GM06990 (cell line): ENCODE results near the gene MTCL1.

Experiments used
- DNase-seq: peaks from one replicate; pipeline ENCODE4 v3.0.0-alpha.2; 2011; ENCODE audit not compliant: insufficient read length; ENCODE audit errors: extremely low read depth
- H3K27me3 ChIP-seq: replicated peaks from 2 replicates; pipeline ENCODE4 v1.6.0; 2011; ENCODE audit warnings: low read length; ENCODE audit not compliant: control insufficient read depth, insufficient read depth
- H3K36me3 ChIP-seq: 2 replicates; pipeline ENCODE4 v1.5.1; 2011; ENCODE audit warnings: low read length; ENCODE audit not compliant: control insufficient read depth, insufficient read depth
- H3K4me3 ChIP-seq: replicated peaks from 2 replicates; pipeline ENCODE4 v1.5.1; 2011; ENCODE audit warnings: low read depth, mild to moderate bottlenecking, control low read depth, low read length
- TF ChIP-seq, protein P1 (sequence below): IDR thresholded peaks from 2 replicates; pipeline ENCODE4 v1.5.1; 2011; ENCODE audit warnings: low read length, control low read depth, mild to moderate bottlenecking, inconsistent platforms; ENCODE audit not compliant: insufficient read depth, poor library complexity, severe bottlenecking

MTCL1 gene

DNA sequence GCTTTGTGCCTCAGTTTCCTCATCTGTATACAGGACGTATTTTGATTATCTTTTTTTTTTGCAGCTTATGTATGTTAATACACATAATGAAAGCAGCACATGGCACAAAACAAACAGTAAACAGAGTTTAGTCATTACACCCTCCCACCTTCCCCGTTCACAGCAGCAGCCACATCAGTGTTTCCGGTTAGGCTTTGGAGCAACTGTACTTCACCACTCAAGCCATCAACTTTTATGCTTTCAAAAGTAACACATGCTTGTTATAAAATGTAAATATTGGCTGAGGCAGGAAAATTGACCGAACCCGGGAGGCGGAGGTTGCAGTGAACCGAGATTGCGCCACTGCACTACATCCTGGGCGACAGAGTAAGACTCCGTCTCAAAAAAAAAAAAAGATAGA lies 117.3 kb downstream of the MTCL1 start:
- TF ChIP-seq, protein P1, sequence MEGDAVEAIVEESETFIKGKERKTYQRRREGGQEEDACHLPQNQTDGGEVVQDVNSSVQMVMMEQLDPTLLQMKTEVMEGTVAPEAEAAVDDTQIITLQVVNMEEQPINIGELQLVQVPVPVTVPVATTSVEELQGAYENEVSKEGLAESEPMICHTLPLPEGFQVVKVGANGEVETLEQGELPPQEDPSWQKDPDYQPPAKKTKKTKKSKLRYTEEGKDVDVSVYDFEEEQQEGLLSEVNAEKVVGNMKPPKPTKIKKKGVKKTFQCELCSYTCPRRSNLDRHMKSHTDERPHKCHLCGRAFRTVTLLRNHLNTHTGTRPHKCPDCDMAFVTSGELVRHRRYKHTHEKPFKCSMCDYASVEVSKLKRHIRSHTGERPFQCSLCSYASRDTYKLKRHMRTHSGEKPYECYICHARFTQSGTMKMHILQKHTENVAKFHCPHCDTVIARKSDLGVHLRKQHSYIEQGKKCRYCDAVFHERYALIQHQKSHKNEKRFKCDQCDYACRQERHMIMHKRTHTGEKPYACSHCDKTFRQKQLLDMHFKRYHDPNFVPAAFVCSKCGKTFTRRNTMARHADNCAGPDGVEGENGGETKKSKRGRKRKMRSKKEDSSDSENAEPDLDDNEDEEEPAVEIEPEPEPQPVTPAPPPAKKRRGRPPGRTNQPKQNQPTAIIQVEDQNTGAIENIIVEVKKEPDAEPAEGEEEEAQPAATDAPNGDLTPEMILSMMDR, result no peak
- H3K4me3 ChIP-seq, result no peak overlapping the region
- peaks cover 2% of the 10 kb centered on the region; the same call in 1 of the 2 replicates for H3K27me3 ChIP-seq
- DNase-seq, result no peak
- no peaks in the 10 kb centered on the region for H3K36me3 ChIP-seq

GRCh38 chr18:8823530-8823929 lies 118.2 kb downstream of the MTCL1 start:
- no peaks in the 10 kb centered on the region for H3K36me3 ChIP-seq

GRCh38 chr18:8824846-8825245 lies 119.5 kb downstream of the MTCL1 start:
- Histone ChIP-seq H3K27me3 (peaks cover 2% of the 10 kb centered on the region; the same call in 1 of the 2 replicates), H3K36me3 (no peaks in the 10 kb centered on the region), H3K4me3 (no peak overlapping the region)
- TF ChIP-seq, protein P1, result no peak
- no peak for DNase-seq

More at GRCh38 chr18:8823530-8823929, 118.2 kb downstream of the MTCL1 start:
- peaks cover 2% of the 10 kb centered on the region; the same call in 1 of the 2 replicates for H3K27me3 ChIP-seq
- no peak overlapping the region for H3K4me3 ChIP-seq
- DNase-seq, result no peak
- TF ChIP-seq, protein P1, result no peak

- no peak for DNase-seq
- Histone ChIP-seq H3K36me3 (no peaks in the 10 kb centered on the region), H3K27me3 (peaks cover 2% of the 10 kb centered on the region; the same call in 1 of the 2 replicates), H3K4me3 (no peak overlapping the region)
- TF ChIP-seq, protein P1, result no peak
Observed at GRCh38 chr18:8825273-8825672, 119.9 kb downstream of the MTCL1 start.

DNA sequence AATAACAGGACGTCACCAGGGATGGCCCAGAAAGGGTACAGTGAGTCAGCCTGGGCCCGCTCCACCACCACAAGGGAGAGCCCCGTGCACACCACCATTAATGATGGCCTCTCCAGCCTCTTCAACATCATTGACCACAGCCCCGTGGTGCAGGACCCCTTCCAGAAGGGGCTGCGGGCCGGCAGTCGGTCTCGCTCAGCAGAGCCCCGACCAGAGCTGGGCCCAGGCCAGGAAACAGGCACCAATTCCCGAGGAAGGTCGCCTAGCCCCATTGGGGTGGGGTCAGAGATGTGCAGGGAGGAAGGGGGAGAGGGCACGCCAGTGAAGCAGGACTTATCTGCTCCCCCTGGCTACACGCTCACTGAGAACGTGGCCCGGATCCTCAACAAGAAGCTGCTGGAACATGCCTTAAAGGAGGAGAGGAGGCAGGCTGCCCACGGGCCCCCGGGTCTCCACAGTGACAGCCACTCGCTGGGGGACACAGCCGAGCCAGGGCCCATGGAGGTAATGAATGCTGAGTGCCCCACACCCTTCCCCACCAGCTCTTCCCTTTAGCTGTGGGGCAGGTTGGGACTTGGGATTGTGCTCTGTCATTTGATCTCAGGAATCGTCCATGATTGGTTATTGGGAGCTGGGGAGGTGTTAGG lies 120.5 kb downstream of the MTCL1 start:
- TF ChIP-seq, protein P1, result no peak
- no peak overlapping the region for H3K4me3 ChIP-seq
- no peaks in the 10 kb centered on the region for H3K36me3 ChIP-seq
- H3K27me3 ChIP-seq, result peaks cover under 1% of the 10 kb centered on the region; the same call in 1 of the 2 replicates
- no peak for DNase-seq

DNA sequence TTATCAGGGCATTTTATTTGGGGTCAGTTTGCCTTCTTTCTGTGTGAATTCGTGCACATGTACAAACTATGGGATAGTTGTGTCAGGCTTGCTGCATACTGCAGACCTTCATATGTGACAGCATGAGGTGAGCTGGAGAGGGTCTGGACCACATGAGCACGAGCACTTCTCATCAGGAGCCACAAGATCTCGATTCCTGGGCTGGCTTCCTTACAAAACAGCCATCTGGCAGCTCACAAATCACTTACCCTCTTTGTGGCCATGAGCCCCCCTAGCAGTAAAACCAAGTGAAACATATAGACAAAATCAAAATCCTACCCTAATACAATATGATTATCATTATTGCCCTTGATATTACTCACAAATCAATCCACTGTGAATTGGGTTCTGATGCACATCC lies 121.2 kb downstream of the MTCL1 start:
- Histone ChIP-seq H3K4me3 (no peak overlapping the region), H3K36me3 (no peaks in the 10 kb centered on the region), H3K27me3 (no peaks in the 10 kb centered on the region; the same call in 1 of the 2 replicates)
- TF ChIP-seq, protein P1, result no peak
- no peak for DNase-seq
